ENCODE data around the gene ABCG2. TPM values are rescaled to one million over a fixed set of nuclear protein-coding genes. Genes with fewer than 3 reads are reported as not detected.
A peak's percentile ranks its signal among the peaks of the same experiment; 100 is the strongest.

ABCG2 gene
- total RNA-seq, 1 experiment from 2014 or later: 3.8 TPM

- peak; percentile 41; the same call in 1 of the 2 replicates for ATAC-seq
- Mint-ChIP-seq H3K9me3 (no peaks in the 10 kb centered on the region), H3K27ac (no peak overlapping the region), H3K27me3 (ENCODE audit: low read depth) (no peaks in the 10 kb centered on the region; the same call in 1 of the 2 replicates), H3K4me1 (no peaks in the 10 kb centered on the region), H3K36me3 (no peaks in the 10 kb centered on the region), H3K4me3 (no peak overlapping the region)
- CTCF ChIA-PET: interaction anchor here (0.6 kb wide), 1 partner anchor 52 kb away, joined by 3 read pairs; no protein-coding TSS in a partner anchor
- POLR2A ChIA-PET: interaction anchor here (1.0 kb wide), 1 partner anchor 51 kb away, joined by 3 read pairs; no protein-coding TSS in a partner anchor
- DNase-seq (ENCODE audit: low spot score): no peak
- no peak for TF ChIP-seq ZNF317 (CRISPR knock-in tag; IDR thresholded peaks at IDR 0.05; ENCODE audit: borderline replicate concordance, low read depth)
- peak; percentile 79 for TF ChIP-seq GABPB1 (CRISPR knock-in tag; IDR thresholded peaks at IDR 0.05)
Measured at GRCh38 chr4:88107406-88108107, 50.9 kb downstream of the ABCG2 start.

GRCh38 chr4:88106205-88106604 is 52.2 kb downstream of the ABCG2 start:
- no peak for DNase-seq (ENCODE audit: low spot score)
- POLR2A ChIA-PET: no interaction called here
- Mint-ChIP-seq H3K4me3 (no peak overlapping the region), H3K4me1 (no peaks in the 10 kb centered on the region), H3K36me3 (no peaks in the 10 kb centered on the region), H3K27ac (no peak overlapping the region), H3K27me3 (ENCODE audit: low read depth) (no peaks in the 10 kb centered on the region; the same call in 1 of the 2 replicates), H3K9me3 (no peaks in the 10 kb centered on the region)
- no peak for TF ChIP-seq FOXP4 (CRISPR knock-in tag; IDR thresholded peaks at IDR 0.05)
- no peak for TF ChIP-seq JAZF1 (CRISPR knock-in tag; IDR thresholded peaks at IDR 0.05)
- no peak for TF ChIP-seq NR3C1 (CRISPR knock-in tag; conservative IDR thresholded peaks at IDR 0.05; ENCODE audit: low read depth)
- TF ChIP-seq GABPB1 (CRISPR knock-in tag; IDR thresholded peaks at IDR 0.05): no peak
- TF ChIP-seq FOXJ3 (CRISPR knock-in tag; IDR thresholded peaks at IDR 0.05; ENCODE audit: borderline replicate concordance): no peak
- no peak for TF ChIP-seq ZNF532 (CRISPR knock-in tag; IDR thresholded peaks at IDR 0.05; ENCODE audit: borderline replicate concordance)
- no peak for ATAC-seq
- CTCF ChIA-PET: no interaction called here

- CTCF ChIA-PET: interaction anchor here (0.9 kb wide), 1 partner anchor 50 kb away, joined by 3 read pairs; no protein-coding TSS in a partner anchor
- no peak overlapping the region for H3K27ac Mint-ChIP-seq
- TF ChIP-seq GRHL2 (CRISPR knock-in tag; IDR thresholded peaks at IDR 0.05; ENCODE audit: insufficient replicate concordance, severe bottlenecking) (no peak), ZNF138 (CRISPR knock-in tag; conservative IDR thresholded peaks at IDR 0.05) (no peak), MYBL2 (CRISPR knock-in tag; IDR thresholded peaks at IDR 0.05) (no peak), TEAD1 (CRISPR knock-in tag; IDR thresholded peaks at IDR 0.05) (no peak), ZNF416 (CRISPR knock-in tag; IDR thresholded peaks at IDR 0.05) (no peak), ZBTB21 (CRISPR knock-in tag; IDR thresholded peaks at IDR 0.05; ENCODE audit: borderline replicate concordance) (no peak), ZNF425 (CRISPR knock-in tag; conservative IDR thresholded peaks at IDR 0.05) (no peak), SOX15 (CRISPR knock-in tag; IDR thresholded peaks at IDR 0.05) (no peak), E2F1 (CRISPR knock-in tag; IDR thresholded peaks at IDR 0.05) (no peak), ZNF232 (CRISPR knock-in tag; IDR thresholded peaks at IDR 0.05) (no peak), ZBTB43 (CRISPR knock-in tag; IDR thresholded peaks at IDR 0.05) (no peak), CREB1 (CRISPR knock-in tag; IDR thresholded peaks at IDR 0.05) (no peak), ZNF423 (CRISPR knock-in tag; IDR thresholded peaks at IDR 0.05) (no peak)
Measured at GRCh38 chr4:88104902-88105610, 53.4 kb downstream of the ABCG2 start.

More at GRCh38 chr4:88104902-88105610, 53.4 kb downstream of the ABCG2 start:
- Mint-ChIP-seq H3K36me3 (no peaks in the 10 kb centered on the region), H3K4me1 (no peaks in the 10 kb centered on the region), H3K27me3 (ENCODE audit: low read depth) (no peaks in the 10 kb centered on the region; the same call in 1 of the 2 replicates), H3K4me3 (no peak overlapping the region), H3K9me3 (no peaks in the 10 kb centered on the region)
- POLR2A ChIA-PET: no interaction called here
- ATAC-seq (no peak), DNase-seq (ENCODE audit: low spot score) (no peak)

All from WTC11 (cell line).